Measurements from ENCODE around the gene ATP6V1F.

GRCh38 chr7:128863433-128863989 is 855 bp downstream of the ATP6V1F start:
- TF ChIP-seq CTCF (optimal IDR thresholded peaks at IDR 0.05 in 1 of 3, IDR thresholded peaks at IDR 0.05 in 1 of 3, conservative IDR thresholded peaks at IDR 0.05 in 1 of 3; ENCODE audit: extremely low read depth in 1 of 3, insufficient read depth in 2 of 3, low read length in 3 of 3) = peak; percentile 51 to 72 (median 63)
- TF ChIP-seq EZH2 (IDR thresholded peaks at IDR 0.05; ENCODE audit: low read length) = no peak
